HepG2 (cell line): ENCODE data around the gene RPS6KA3. TPM values are rescaled to one million over a fixed set of nuclear protein-coding genes. Genes with fewer than 3 reads are reported as not detected.
A peak's percentile ranks its signal among the peaks of the same experiment; 100 is the strongest.

ENCODE experiments used
- ATAD3A ChIP-seq: sonication (generic); formaldehyde crosslinking; IDR thresholded peaks from 2 replicates; pipeline ENCODE4 v1.4.0; 2020; ENCODE audit warnings: missing genetic modification reagents
- KIAA2018 ChIP-seq: sonication (generic); formaldehyde crosslinking; IDR thresholded peaks from 2 replicates; pipeline ENCODE4 v1.5.0; 2020; ENCODE audit warnings: mild to moderate bottlenecking, missing genetic modification reagents, borderline replicate concordance
- MIXL1 ChIP-seq: IDR thresholded peaks from 2 replicates; pipeline ENCODE4 v1.6.1; 2016
- NCOA2 ChIP-seq: sonication (generic); formaldehyde crosslinking; IDR thresholded peaks from 2 replicates; pipeline ENCODE4 v1.8.0; 2022; ENCODE audit warnings: inconsistent platforms
- NFIB ChIP-seq: sonication (generic); formaldehyde crosslinking; IDR thresholded peaks from 2 replicates; pipeline ENCODE4 v1.9.0; 2021; ENCODE audit warnings: missing genetic modification reagents, mild to moderate bottlenecking, borderline replicate concordance
- PHF8 ChIP-seq: sonication (generic); formaldehyde crosslinking; IDR thresholded peaks from 2 replicates; pipeline ENCODE4 v1.5.0; 2020; ENCODE audit warnings: missing genetic modification reagents
- REPIN1 ChIP-seq: sonication (generic); formaldehyde crosslinking; IDR thresholded peaks from 2 replicates; pipeline ENCODE4 v1.8.0; 2022; ENCODE audit warnings: missing genetic modification reagents, low read depth, mild to moderate bottlenecking, borderline replicate concordance
- TIGD3 ChIP-seq: sonication (generic); formaldehyde crosslinking; IDR thresholded peaks from 2 replicates; pipeline ENCODE4 v1.5.1; 2020; ENCODE audit warnings: mild to moderate bottlenecking, missing genetic modification reagents, borderline replicate concordance
- polyA plus RNA-seq, 8 experiments: library from polyadenylated mRNA; depleted of rRNA in 3 of 8; stranded (reverse) in 7 of 8; unstranded in 1 of 8; fragments of >200 nt; fragmentation: Illumina TruSeq in 4 of 8; extraction: Trizol in 4 of 8; gene quantifications; 2 replicates each; pipeline versions ENCODE4 v1.2.1 to v1.2.3, GENCODE V29; 2011 to 2016; ENCODE audit warnings: low read depth in 4 of 8, missing spikeins in 1 of 8, mixed read lengths in 1 of 8; ENCODE audit not compliant: insufficient read depth in 1 of 8
- total RNA-seq, 5 experiments: library from RNA; depleted of rRNA; stranded (reverse); fragments of >200 nt; fragmentation: Illumina TruSeq; extraction: Trizol; gene quantifications; 2 replicates each; pipeline ENCODE4 v1.2.3, GENCODE V29; 2016; ENCODE audit warnings: low read depth in 1 of 5

Gene RPS6KA3
- total and polyA plus RNA-seq, 2 of the 13 experiments (the other 11 are each of a cell fraction or from before 2014, with no cell fraction given): 314 to 357 TPM

GRCh38 chrX:20141281-20142220 is 125.2 kb downstream of the RPS6KA3 start, which contains the start of gene EIF1AX (continued):
- TF ChIP-seq KIAA2018 (CRISPR knock-in tag) (no peak), MIXL1 (no peak), TIGD3 (CRISPR knock-in tag) (no peak), PHF8 (CRISPR knock-in tag) (peak; percentile 73), NCOA2 (CRISPR knock-in tag) (no peak), ATAD3A (CRISPR knock-in tag) (no peak), REPIN1 (no peak), NFIB (CRISPR knock-in tag) (no peak)
